OCI-LY1 (cell line): ENCODE data around the gene PLEKHG4B.

Source experiments
- H2AFZ ChIP-seq: fragments of 200-600 bp; sonication (generic), shearing (Covaris generic); 2 replicates; pipeline ENCODE4 v1.6.0; 2014; ENCODE audit warnings: antibody characterized with exemption, mild to moderate bottlenecking, low read length
- H3F3A ChIP-seq: fragments of 200-600 bp; sonication (generic), shearing (Covaris generic); 2 replicates; pipeline ENCODE4 v1.6.0; 2014; ENCODE audit warnings: mild to moderate bottlenecking, antibody characterized with exemption, low read length, moderate library complexity; ENCODE audit not compliant: insufficient read depth
- H3K27ac ChIP-seq: fragments of 200-600 bp; sonication (generic); 2 replicates; pipeline ENCODE4 v1.5.1; 2014; ENCODE audit warnings: low read length, mixed run types, mild to moderate bottlenecking, low read depth; ENCODE audit not compliant: poor library complexity, severe bottlenecking
- H3K27me3 ChIP-seq: fragments of 200-600 bp; sonication (generic); 2 replicates; pipeline ENCODE4 v1.6.0; 2014; ENCODE audit warnings: antibody characterized with exemption, mild to moderate bottlenecking, low read length, moderate library complexity; ENCODE audit not compliant: insufficient read depth
- H3K36me3 ChIP-seq: fragments of 200-600 bp; sonication (generic); 2 replicates; pipeline ENCODE4 v1.6.1; 2014; ENCODE audit warnings: mild to moderate bottlenecking, antibody characterized with exemption, low read length, moderate library complexity, mixed read lengths; ENCODE audit not compliant: insufficient read depth
- H3K4me1 ChIP-seq: fragments of 200-600 bp; sonication (generic); 2 replicates; pipeline ENCODE4 v1.5.1; 2014; ENCODE audit warnings: mild to moderate bottlenecking, low read length, moderate library complexity; ENCODE audit not compliant: insufficient read depth, severe bottlenecking
- H3K4me2 ChIP-seq: fragments of 200-600 bp; sonication (generic), shearing (Covaris generic); 2 replicates; pipeline ENCODE4 v1.6.1; 2014; ENCODE audit warnings: low read length
- H3K4me3 ChIP-seq: fragments of 200-600 bp; sonication (generic); 2 replicates; pipeline ENCODE4 v1.5.1; 2014; ENCODE audit warnings: low read length, low read depth, mild to moderate bottlenecking, mixed read lengths; ENCODE audit not compliant: poor library complexity, severe bottlenecking
- H3K79me2 ChIP-seq: fragments of 200-600 bp; shearing (Covaris generic); 2 replicates; pipeline ENCODE4 v1.6.1; 2016; ENCODE audit warnings: mixed run types, low read length, mixed read lengths; ENCODE audit not compliant: insufficient read depth
- H3K9ac ChIP-seq: fragments of 200-600 bp; sonication (generic), shearing (Covaris generic); 2 replicates; pipeline ENCODE4 v1.6.1; 2014; ENCODE audit warnings: mild to moderate bottlenecking, low read length, mixed read lengths
- H3K9me2 ChIP-seq: fragments of 200-600 bp; sonication (generic), shearing (Covaris generic); 2 replicates; pipeline ENCODE4 v1.6.1; 2014; ENCODE audit warnings: low read depth, mild to moderate bottlenecking, low read length, mixed read lengths
- H3K9me3 ChIP-seq: fragments of 200-600 bp; shearing (Covaris generic); 2 replicates; pipeline ENCODE4 v1.6.1; 2014; ENCODE audit warnings: low read length, mixed read lengths
- H4K20me1 ChIP-seq: fragments of 200-600 bp; sonication (generic), shearing (Covaris generic); 2 replicates; pipeline ENCODE4 v1.6.0; 2016; ENCODE audit warnings: mild to moderate bottlenecking, low read length; ENCODE audit not compliant: insufficient read depth
- CTCF ChIP-seq: fragments of 200-600 bp; sonication (generic), shearing (Covaris generic); IDR thresholded peaks from 2 replicates; pipeline ENCODE4 v1.5.1; 2017; ENCODE audit warnings: mild to moderate bottlenecking, antibody characterized with exemption, low read length, moderate library complexity, mixed read lengths
- EZH2 ChIP-seq: fragments of 200-600 bp; sonication (generic), shearing (Covaris generic); IDR thresholded peaks from 2 replicates; pipeline ENCODE4 v1.8.0; 2017; ENCODE audit warnings: borderline replicate concordance, mixed run types, mild to moderate bottlenecking, antibody characterized with exemption, low read length, moderate library complexity, mixed read lengths

Gene PLEKHG4B

GRCh38 chr5:137741-138140 is 45.8 kb downstream of the PLEKHG4B start:
- H3K4me1 ChIP-seq, result no peaks in the 10 kb centered on the region

GRCh38 chr5:138936-139335 is 47.0 kb downstream of the PLEKHG4B start:
- no peaks in the 10 kb centered on the region for H3K9me2 ChIP-seq
- no peaks in the 10 kb centered on the region for H3K79me2 ChIP-seq
- no peaks in the 10 kb centered on the region for H3K4me1 ChIP-seq
- no peaks in the 10 kb centered on the region for H3K9me3 ChIP-seq
- no peak overlapping the region for H3K27ac ChIP-seq
- no peak overlapping the region for H2AFZ ChIP-seq
- no peak overlapping the region for H3K4me3 ChIP-seq
- peaks cover 3% of the 10 kb centered on the region; the same call in 1 of the 2 replicates for H3K27me3 ChIP-seq
- TF ChIP-seq EZH2, result no peak
- TF ChIP-seq CTCF, result no peak
- H3K9ac ChIP-seq, result no peak overlapping the region
- no peaks in the 10 kb centered on the region for H3K36me3 ChIP-seq
- H3K4me2 ChIP-seq, result no peak overlapping the region
- no peaks in the 10 kb centered on the region for H3F3A ChIP-seq
- no peaks in the 10 kb centered on the region for H4K20me1 ChIP-seq

More at GRCh38 chr5:137741-138140, 45.8 kb downstream of the PLEKHG4B start:
- Histone ChIP-seq H2AFZ (no peak overlapping the region), H3K9me3 (no peaks in the 10 kb centered on the region), H3K4me3 (no peak overlapping the region), H3K27me3 (peaks cover 3% of the 10 kb centered on the region; the same call in 1 of the 2 replicates), H3K36me3 (no peaks in the 10 kb centered on the region), H3K27ac (no peak overlapping the region), H3K79me2 (no peaks in the 10 kb centered on the region), H4K20me1 (no peaks in the 10 kb centered on the region), H3F3A (no peaks in the 10 kb centered on the region), H3K4me2 (no peak overlapping the region), H3K9me2 (no peaks in the 10 kb centered on the region), H3K9ac (no peak overlapping the region)
- TF ChIP-seq EZH2 (no peak), CTCF (no peak)

DNA sequence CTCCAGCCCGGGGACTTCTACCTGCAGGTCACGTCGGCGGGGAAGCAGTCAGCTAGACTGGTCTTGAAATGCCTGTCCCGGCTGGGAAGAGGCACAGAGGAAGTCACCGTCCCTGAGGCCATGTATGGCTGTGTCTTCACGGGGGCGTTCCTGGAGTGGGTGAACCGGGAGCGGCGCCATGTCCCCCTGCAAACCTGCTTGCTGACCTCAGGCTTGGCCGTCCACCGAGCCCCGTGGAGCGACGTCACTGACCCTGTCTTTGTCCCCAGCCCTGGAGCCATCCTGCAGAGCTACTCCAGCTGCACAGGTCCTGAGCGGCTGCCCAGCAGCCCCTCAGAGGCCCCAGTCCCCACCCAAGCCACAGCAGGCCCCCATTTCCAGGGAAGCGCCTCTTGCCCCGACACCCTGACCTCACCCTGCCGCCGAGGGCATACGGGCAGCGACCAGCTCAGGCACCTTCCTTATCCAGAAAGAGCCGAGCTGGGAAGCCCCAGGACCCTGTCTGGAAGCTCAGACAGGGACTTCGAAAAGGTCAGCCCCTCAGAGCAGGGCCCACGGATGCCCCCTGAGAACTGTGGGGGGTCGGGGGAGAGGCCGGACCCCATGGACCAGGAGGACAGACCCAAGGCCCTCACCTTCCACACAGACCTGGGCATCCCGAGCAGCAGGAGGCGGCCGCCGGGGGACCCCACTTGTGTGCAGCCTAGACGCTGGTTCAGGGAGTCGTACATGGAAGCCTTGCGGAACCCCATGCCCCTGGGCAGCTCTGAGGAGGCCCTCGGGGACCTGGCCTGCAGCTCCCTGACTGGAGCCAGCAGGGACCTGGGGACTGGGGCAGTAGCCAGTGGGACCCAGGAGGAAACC is 47.8 kb downstream of the PLEKHG4B start:
- Histone ChIP-seq H3K27me3 (peaks cover 3% of the 10 kb centered on the region; the same call in 1 of the 2 replicates), H3K9me3 (no peaks in the 10 kb centered on the region), H3K4me2 (no peak overlapping the region), H3K79me2 (no peaks in the 10 kb centered on the region), H3K9ac (no peak overlapping the region), H2AFZ (no peak overlapping the region), H3K9me2 (no peaks in the 10 kb centered on the region), H4K20me1 (no peaks in the 10 kb centered on the region), H3K4me1 (no peaks in the 10 kb centered on the region), H3K27ac (no peak overlapping the region), H3F3A (no peaks in the 10 kb centered on the region), H3K4me3 (no peak overlapping the region), H3K36me3 (no peaks in the 10 kb centered on the region)
- TF ChIP-seq EZH2 (no peak), CTCF (no peak)
